Activated CD8-positive, alpha-beta memory T cell treated with anti-CD3 and anti-CD28 coated beads for 4 hours (primary cell): ENCODE results near the gene SLC9A3.
"Not testable (repeated sequence)": the region's sequence is repeated elsewhere in the genome, so short reads cannot be mapped to it uniquely, and the experiment has no call there.

Source experiments
- DNase-seq, 2 donors: peaks; one replicate each; pipeline ENCODE4 v3.0.0-alpha.2; 2020; ENCODE audit warnings: low read depth in 2 of 2

SLC9A3 gene

DNA sequence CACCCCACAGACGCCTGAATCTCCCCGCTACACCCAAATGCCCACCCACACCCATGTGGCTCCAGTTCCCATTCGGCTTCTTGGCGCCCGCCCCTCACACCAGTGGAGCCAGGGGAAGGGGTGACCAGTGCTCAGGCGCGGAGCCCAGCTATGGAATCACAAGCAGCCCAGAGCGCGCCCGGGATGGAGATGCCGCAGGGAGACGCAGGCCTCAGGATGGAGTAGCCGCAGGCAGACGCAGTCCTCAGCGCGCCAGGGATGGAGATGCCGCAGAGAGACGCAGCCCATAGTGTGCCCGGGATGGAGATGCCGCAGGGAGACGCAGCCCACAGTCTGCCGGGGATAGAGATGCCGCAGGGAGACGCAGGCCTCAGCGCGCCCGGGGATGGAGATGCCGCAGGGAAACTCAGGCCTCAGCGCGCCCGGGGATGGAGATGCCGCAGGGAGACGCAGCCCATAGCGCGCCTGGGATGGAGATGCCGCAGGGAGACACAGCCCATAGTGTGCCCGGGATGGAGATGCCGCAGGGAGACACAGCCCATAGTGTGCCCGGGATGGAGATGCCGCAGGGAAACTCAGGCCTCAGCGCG is 16.2 kb downstream of the SLC9A3 start:
- DNase-seq = not testable (repeated sequence)

GRCh38 chr5:505951-506525 is 18.2 kb downstream of the SLC9A3 start:
- DNase-seq = no peak

DNA sequence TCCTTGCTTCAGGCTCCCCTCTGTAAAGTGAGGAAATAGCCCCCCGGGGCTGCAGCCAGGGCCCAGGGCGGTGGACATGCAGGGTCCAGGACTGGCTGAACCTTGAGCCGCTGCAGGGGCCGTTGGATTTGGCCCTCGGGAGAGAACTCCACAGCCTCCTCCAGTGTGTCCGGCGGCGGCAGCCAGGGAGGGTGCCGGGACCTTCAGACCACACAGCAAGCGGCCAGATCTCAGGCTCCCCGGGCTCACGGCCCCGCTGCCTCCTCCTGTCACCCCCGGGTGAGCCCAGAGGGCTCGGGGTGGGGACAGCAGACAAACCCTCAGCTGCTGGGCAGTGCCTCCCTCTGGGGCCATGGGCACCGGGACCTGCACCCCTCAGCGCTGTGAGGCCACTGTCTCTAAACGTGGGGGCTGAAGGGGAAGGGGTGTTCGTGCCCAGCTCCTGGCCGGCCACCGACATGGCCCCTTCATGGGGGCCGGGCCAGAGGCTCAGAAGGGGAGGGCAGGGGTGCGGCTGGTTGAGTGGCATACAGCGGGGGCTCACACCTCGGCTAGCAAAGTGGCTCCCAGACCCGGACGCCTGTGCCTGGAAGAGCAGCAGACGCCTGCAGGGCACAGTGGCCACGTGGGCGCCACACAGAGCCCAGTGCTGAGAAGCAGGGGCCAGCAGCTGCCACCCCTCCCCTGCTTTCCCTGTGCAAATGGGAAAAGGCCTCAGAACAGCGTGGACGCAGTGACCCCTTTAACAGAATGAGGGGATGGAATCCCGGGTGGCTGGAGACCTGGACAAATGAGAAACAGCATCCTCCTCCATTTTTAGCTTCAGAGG is 19.7 kb downstream of the SLC9A3 start:
- no peak for DNase-seq

- DNase-seq = no peak
Measured at GRCh38 chr5:502325-503079, 21.7 kb downstream of the SLC9A3 start.

DNA sequence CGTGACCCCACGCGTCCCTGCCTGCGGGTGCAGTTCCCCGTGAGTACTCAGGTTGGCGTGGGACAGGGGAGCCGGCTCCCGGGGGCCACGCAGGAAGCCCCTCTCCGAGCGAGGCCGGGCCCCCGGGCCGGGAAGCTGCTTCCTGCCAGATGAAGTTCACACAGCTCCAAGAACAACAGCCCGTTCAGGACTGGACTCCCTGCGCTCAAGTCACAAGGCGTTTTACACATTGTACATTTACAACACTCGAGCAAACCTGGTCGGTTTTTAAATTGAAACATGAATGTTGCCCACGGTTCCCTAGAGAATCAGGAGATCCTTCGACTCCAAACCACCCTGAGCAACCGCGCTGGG is 22.4 kb downstream of the SLC9A3 start:
- no peak for DNase-seq

- no peak for DNase-seq
Measured at GRCh38 chr5:501105-501830, 23.0 kb downstream of the SLC9A3 start.

GRCh38 chr5:500491-500890 is 23.8 kb downstream of the SLC9A3 start:
- DNase-seq = no peak

GRCh38 chr5:499233-500209 is 24.7 kb downstream of the SLC9A3 start:
- no peak for DNase-seq

- no peak for DNase-seq
Measured at GRCh38 chr5:497871-498509, 26.3 kb downstream of the SLC9A3 start.

DNA sequence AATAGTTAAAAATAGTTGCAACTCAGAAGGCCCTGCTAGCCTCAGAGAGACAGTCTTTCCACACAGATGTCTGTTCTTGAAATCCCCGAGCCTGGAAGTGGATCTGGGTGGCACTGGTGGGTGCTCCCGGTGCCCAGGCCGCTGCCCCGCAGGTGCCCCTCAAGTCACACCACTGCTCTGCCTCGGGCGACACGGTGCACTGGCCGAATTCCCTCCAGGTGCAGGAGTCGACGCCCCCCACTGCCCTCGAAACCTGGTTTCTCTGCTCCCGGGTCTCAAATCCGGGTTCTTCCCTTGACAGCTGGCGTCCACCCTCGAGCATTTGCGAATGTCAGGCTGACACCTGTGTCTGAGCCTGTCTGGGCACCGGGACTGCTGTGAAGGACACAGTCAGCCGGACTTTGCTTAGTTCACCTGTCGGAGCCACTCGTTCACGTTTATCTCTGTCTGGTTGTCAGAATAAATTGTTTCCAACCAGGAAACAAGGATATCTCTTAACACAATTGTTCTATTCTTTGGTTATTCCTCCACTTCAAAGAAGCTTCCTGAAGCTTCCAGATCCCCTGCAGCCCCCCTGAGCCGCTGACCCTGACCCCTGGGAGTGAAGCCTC is 27.1 kb downstream of the SLC9A3 start:
- no peak for DNase-seq

DNA sequence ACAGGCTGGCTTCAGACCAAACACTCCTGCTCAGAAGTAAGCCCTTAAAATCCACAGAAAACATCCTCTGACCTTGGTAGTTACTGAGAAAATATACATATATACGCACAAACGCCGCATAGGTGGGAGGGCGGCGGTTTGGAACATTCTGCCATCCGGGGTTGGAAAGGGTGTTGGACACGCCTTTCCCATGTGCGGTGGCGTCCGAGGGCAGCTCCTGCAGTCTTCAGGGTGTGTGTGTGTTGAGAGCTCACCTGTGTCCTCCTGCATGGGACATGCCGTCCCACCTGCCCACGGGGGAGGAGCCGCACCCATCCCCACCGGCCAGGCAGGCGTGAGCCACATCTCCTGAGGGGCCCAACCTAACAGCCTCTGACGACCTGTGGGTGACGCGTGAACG is 28.2 kb downstream of the SLC9A3 start:
- DNase-seq = no peak

GRCh38 chr5:494667-495255 is 29.5 kb downstream of the SLC9A3 start:
- no peak for DNase-seq

- no peak for DNase-seq
Measured at GRCh38 chr5:493758-494157, 30.5 kb downstream of the SLC9A3 start.

DNA sequence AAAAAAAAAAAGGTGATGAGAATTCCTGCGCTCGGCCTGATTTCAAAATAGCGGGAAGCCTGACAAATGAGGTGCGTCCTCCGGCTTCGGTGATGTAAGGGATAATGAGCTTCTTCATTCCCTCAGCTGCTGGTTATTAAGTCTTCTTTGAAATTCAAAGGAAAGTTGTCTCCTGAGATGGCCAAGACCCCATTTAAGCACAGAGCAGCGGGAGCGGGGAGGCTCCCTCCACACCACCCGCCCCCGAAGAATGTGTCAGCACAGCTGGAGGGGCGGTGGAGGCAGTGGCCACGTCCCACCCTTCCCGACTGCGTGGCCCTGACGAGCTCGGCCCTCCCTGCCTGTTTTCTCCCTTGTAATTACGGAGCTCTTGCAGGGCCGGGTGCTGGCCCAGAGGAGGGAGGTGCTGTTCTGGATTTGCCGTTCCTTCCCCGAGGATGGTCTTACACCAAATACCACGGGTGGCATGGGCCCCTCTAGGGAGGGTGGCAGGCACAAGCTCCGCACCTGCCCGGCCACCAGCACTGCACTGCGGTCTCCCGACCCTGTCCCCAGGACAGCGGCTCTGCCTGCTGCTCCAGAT is 31.0 kb downstream of the SLC9A3 start:
- no peak for DNase-seq

DNA sequence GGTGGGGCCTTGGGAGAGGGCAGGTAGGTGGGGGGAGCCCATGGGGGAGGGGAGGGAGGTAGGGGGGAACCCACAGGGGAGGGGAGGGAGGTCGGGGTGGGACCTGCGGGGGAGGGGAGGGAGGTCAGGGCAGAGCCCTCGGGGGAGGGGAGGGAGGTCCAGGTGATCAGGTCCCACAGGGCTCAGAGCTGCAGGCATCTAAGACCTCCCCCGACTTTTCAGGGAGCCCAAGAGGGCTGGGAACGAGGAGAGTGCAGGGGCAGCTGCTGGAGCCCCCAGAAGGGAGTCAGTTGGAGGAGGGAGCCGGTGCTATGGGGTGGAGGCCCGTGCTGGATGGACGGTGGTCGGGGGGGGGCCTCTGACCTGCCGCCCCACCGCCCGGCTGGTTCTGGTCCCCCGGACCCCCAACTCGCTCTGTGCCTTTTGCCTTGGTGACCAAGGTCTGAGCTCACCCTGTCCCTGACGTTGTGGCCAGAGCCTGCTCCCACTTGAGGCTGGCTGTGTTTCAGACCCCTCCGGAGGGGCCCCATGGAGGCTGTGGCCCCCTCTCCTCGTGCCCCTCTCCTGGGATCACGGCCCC is 31.8 kb downstream of the SLC9A3 start:
- DNase-seq = no peak

DNA sequence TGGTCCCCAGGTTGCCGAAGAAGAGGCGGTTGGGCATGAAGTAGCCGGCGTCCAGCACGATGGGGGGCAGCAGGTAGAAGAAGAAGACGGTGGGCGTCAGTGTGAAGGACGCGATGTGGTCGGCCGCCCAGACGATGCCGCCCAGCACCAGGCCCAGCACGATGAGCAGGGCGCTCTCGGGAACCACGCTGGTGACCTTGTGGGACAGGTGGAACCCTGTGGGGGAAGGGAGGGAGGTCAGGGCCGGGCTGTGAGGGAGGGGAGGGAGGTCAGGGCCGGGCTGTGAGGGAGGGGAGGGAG is 32.4 kb downstream of the SLC9A3 start:
- DNase-seq = no peak

DNA sequence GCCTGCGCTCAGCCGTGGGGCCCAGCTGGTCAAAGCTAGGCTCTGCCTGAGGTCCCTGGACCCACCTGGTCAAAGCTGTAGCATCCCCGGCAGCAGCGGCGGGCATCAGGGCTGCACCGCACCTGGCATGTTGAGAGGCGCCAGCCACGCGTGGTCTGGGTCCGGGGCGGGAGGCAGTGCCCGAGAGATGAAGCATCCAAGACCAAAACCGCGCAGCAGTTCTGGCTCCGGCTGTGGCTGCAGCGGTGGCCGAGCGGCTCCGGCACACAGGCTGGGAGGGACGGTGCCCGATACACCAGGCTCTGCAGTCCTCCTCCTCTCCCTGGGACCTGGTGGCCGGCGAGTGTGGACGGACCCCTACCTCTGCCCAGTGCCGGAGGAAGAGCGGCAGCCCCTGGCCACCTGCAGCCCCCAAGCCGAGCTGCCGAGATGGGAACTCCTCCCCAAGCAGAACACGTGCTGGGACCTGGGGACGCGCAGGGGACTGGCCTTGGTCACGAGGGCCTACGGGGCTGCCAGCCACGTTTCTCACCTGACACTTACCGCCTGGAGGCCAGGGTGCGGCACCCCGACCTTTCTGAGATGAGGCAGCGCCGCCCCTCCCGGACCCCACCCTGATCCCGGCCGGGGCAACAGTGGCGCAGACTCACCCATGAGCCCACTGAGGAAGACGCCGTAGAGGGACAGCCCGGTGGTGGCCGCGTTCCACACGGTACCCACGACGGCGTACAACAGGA is 33.0 kb downstream of the SLC9A3 start:
- no peak for DNase-seq
